Stimulated activated CD8-positive, alpha-beta memory T cell treated with anti-CD3 and anti-CD28 coated beads, Interleukin-7, amount 100 ng/mL, for 24 hours (primary cell): ENCODE data around the gene SRSF7.
"Not testable (repeated sequence)": the region's sequence is repeated elsewhere in the genome, so short reads cannot be mapped to it uniquely, and the experiment has no call there.

Experiments
- DNase-seq: peaks from one replicate; pipeline ENCODE4 v3.0.0-alpha.2; 2020; ENCODE audit warnings: low read depth

The SRSF7 gene

DNA sequence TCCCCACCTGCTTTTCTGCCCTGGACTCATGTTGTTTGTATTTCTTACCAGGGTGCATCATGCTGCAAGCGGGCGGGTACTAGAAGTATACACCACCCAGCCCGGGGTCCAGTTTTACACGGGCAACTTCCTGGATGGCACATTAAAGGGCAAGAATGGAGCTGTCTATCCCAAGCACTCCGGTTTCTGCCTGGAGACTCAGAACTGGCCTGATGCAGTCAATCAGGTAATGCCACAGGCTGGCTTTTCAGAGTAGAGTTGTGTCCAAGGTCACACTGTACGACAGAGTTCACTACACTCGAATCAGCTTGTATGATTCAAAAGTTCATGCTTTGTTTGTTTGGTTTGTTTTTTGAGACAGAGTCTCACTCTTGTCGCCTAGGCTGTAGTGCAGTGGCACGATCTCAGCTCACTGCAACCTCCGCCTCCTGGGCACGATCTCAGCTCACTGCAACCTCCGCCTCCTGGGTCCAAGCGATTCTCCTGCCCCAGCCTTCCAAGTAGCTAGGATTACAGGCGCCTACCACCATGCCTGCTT lies 19.4 kb downstream of the SRSF7 start:
- no peak for DNase-seq

- DNase-seq, result no peak
Observed at GRCh38 chr2:38731090-38731489, 20.1 kb downstream of the SRSF7 start.

DNA sequence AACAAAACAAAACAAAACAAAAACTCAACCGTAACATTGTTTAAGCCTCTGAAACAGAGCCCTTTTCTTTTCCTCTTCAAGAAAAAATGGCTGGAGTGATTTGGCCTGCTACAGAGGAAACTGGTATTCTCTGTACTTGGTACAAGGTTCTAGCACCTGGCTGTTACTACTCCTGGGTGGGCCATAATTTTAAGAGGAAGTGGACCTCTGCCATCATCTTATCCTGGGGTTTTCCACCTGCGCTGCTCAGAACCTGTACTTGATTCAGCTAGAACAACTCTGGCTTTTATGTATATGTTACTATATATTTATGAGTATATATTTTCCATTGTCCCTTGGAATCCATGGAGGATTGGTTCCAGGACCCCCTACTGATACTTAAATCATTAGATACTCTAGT lies 22.5 kb downstream of the SRSF7 start:
- no peak for DNase-seq

- no peak for DNase-seq
Observed at GRCh38 chr2:38727661-38728060, 23.5 kb downstream of the SRSF7 start.

GRCh38 chr2:38723173-38723572 lies 28.0 kb downstream of the SRSF7 start:
- no peak for DNase-seq

DNA sequence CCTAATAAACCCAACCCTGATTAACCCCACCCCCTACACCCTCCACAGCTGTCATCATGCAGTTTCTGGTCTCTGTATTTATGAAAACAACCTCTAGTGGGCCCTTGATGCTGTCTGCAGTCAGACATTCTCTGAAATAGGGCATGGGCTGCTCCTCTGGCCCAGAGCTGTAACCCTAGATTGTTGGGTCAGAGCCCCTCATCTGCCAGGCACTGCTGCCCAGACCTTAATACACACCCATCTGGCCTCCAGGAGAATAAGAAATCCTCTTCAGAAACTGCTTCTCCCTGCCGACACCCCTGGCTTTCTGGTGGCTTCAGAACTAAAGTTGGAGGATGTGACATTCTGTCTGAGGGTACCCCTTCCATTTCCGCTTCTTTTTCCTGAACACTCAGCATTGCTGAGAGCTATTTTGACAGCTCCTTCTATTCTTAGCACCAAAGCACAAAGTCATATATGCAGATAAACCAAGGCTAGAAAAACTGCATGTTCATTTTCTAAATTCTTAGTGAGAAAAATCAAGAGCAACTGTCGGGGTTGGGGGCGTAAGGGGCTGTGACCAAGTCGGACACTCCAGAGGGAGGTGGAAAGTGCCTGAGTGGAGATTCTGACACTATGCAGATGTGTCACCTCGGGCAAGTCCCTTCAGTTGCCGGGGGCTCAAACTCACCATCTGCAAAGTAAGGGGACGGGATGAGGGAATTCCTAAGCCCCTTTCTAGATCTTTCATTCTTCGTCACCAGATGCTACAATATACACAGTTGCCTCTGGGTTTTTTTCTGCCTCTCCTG lies 28.7 kb downstream of the SRSF7 start:
- DNase-seq, result peak; percentile 21

DNA sequence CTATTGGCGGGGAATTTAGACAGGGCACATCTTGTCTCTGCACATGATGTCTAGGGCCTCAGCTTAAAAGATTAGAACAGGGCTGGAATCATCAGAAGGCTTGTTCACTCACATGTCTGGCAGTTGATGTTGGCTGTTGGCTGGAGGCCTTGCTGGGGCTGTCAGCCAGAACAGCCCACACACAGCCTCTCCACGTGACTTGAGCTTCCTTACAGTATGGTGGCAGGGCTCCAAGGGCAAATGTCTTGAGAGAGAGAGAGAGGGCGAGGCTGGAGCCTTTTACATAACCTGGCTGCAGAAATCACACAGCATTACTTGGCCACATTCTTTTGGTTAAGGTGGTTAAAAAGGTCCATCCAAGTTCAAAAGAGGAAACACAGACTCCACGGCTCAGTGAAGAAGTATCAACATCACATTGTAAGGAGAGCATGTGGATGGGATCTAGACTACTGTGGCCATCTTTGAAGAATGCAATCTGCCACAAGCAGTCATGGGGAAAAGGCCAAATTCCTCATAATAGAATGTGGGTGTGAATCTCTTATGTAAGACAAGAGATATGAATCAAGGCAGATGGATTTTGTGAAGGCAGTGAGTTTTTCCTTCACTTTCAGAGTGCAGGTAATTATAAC lies 30.4 kb downstream of the SRSF7 start:
- no peak for DNase-seq

DNA sequence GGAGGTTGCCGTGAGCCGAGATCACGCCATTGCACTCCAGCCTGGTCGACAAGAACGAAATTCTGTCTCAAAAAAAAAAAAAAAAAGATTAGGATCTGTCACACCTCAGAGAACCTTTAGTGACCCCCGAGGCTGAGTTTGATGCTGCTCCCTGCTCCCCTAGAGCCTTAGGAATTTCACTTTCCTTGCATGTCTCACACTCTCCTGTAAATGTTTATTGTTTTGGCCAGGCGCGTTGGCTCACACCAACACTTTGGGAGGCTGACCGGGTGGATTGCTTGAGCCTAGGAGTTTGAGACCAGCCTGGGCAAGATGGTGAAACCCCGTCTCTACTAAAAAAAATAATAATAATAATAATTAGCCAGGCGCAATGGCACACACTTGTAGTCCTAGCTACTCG lies 31.5 kb downstream of the SRSF7 start:
- DNase-seq, result no peak

GRCh38 chr2:38718601-38719000 lies 32.6 kb downstream of the SRSF7 start:
- DNase-seq, result no peak

- DNase-seq, result no peak
Observed at GRCh38 chr2:38716185-38716584, 35.0 kb downstream of the SRSF7 start.

GRCh38 chr2:38714941-38715340 lies 36.2 kb downstream of the SRSF7 start:
- not testable (repeated sequence) for DNase-seq

DNA sequence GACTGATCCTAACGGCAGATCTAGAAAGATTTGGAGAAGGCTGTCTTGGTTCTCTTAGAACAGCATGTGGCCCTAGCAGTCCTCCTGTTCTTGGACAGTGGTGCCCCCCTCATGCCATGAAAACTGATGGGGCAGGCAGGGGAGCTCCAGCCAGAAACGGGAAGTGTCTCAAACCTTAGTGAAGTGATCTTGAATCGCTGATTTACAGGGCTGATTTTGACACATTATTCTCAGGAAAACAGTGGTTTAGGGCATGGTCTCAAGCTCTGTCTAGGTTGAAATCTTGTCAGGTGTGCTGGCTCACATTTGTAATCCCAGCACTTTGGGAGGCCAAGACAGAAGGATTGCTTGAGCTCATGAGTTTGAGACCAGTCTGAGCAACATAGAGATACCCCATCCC lies 37.8 kb downstream of the SRSF7 start:
- DNase-seq, result no peak

- no peak for DNase-seq
Observed at GRCh38 chr2:38712871-38713270, 38.3 kb downstream of the SRSF7 start.

- DNase-seq, result no peak
Observed at GRCh38 chr2:38712413-38712812, 38.7 kb downstream of the SRSF7 start.

GRCh38 chr2:38711558-38711957 lies 39.6 kb downstream of the SRSF7 start:
- DNase-seq, result no peak

- no peak for DNase-seq
Observed at GRCh38 chr2:38709567-38710194, 41.5 kb downstream of the SRSF7 start.

DNA sequence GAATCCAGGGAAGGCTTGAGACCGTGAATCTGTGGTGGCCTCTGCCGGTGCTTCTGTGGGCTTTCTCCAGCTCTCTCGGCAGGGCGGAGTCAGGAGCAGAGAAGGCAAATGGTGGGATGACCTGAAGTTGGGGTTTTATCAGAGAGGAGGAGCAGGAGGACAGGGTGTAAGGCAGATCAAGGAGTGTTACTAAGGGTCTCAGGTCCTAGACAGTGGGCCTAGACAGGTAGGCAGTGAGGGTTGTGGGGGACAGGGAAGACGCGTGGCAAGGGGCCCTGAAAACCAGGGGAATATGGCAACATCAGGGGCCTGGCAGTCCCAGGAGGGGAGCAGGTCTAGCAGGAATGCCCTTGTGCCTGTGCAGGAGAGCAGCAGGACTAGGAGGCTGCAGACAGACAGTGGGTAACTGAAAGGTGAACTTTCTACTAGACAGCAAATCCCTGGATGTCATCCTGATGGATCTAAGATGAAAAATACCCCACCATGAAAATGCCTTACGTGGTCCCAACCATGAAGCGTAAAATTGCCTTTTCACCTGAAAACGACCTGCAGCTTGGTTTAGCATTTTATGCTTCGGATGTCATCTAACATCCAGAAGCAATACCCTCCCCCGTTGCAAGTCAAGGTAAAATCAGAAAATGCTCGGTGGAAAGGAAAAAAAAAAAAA lies 42.1 kb downstream of the SRSF7 start:
- DNase-seq, result no peak

DNA sequence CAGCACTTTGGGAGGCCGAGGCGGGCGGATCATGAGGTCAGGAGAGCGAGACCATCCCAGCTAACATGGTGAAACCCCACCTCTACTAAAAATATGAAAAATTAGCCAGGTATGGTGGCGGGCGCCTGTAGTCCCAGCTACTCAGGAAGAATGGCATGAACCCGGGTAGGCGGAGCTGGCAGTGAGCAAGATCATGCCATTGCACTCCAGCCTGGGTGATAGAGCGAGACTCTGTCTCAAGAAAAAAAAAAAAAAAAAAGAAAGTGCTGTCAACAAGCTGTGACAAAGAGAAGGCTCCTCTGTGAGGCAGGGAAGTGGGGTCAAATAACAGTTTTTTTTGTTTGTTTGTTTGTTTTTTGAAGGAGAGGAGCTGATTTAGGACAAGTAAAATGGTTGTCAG lies 42.7 kb downstream of the SRSF7 start:
- DNase-seq, result not testable (repeated sequence)

DNA sequence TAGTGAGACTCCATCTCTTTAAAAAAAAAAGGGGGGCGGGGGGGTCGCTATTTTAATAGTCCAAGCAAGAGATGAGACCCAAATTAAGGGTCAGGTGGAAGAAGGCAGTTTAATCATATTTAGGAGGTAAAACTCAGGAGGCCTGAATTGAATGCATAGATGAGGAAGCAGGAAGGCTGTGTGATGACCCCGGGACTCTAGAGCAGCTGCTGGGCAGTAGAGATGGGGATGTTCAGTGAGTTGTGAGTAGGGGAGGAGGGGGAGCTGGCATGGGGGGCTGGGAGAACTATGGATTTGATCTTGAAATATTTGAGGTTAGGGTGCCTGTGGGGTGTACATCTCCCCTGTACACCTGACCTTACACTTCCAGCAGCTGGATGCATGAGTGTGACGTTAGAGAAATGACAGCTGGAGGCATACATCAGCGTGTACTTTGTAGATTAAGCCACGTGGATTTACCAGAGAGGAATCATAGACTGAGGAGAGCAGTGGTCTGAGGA lies 44.3 kb downstream of the SRSF7 start:
- DNase-seq, result no peak

DNA sequence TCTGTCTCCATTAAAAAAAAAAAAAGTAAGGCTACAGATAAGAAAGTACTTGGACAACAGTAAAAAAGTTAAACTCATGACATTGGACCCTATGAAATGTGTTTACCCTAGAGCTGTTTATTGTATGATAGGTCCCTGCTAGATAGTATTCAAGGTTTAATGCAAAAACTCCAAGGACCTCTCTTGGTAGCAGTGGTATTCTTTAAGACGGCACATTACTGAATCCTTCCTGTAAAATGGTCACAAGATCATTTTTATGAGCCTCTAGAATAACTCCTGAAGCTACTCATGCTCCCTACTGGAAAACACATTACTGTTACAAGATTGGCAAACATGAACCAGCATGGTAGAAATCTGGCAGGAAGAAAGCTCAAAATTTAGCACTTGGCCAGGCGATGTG lies 46.5 kb downstream of the SRSF7 start:
- DNase-seq, result no peak

DNA sequence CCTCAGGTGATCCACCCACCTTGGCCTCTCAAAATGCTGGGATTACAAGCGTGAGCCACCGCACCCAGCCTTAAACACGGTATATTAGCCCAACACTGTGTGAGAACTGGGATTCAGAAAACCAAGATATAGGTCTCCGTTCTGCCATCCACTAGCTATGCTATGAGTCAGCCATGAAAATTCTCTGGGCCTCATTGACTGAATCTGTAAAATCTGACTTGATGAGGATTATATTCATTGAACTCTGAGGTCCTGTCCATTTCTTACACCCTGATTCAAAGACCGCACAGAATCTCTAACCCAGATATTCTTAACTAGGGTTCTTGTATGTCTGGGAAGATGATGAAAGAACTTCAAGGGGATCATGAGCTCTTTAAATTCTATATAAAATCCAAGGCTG lies 47.8 kb downstream of the SRSF7 start:
- DNase-seq, result not testable (repeated sequence)

DNA sequence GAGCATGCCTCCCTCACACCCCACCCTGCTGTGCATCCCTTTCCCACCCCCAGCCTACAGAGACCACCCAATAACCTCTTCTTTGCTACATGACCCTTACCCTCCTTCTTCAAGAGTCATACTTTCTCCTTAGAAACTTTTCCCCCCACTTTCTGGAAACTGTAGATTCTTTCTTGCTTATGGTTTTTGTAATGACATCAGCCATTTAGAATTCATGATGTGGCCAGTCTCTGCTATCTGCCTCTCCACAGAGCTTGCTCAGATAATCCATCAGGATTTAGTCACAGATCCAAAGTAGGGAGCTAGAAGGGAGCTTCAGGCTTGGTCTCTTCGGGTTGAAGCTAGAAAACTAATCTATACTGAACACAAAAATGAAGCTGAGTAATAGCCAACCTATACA lies 48.7 kb downstream of the SRSF7 start:
- DNase-seq, result no peak
